Duodenal mucosa (tissue), 2 donors: ENCODE results near the gene PHF3.

Source experiments
- H3K27ac ChIP-seq: one replicate; pipeline ENCODE4 v1.7.0; 2013; ENCODE audit warnings: low read depth, low read length
- H3K27me3 ChIP-seq, 2 donors: one replicate each; pipeline ENCODE4 v1.7.0; 2013; ENCODE audit warnings: low read length in 2 of 2, control low read depth in 1 of 2; ENCODE audit not compliant: insufficient read depth in 2 of 2, control insufficient read depth in 1 of 2
- H3K36me3 ChIP-seq, 2 donors: one replicate each; pipeline ENCODE4 v1.7.0; 2013; ENCODE audit warnings: low read length in 2 of 2, control low read depth in 1 of 2; ENCODE audit not compliant: insufficient read depth in 2 of 2, control insufficient read depth in 1 of 2
- H3K4me1 ChIP-seq, 2 donors: one replicate each; pipeline ENCODE4 v1.7.0; 2013; ENCODE audit warnings: low read length in 2 of 2, control low read depth in 1 of 2; ENCODE audit not compliant: insufficient read depth in 2 of 2, control insufficient read depth in 1 of 2
- H3K4me3 ChIP-seq, 2 donors: one replicate each; pipeline ENCODE4 v1.7.0; 2013; ENCODE audit warnings: low read length in 2 of 2, low read depth in 1 of 2
- H3K9ac ChIP-seq, 2 donors: one replicate each; pipeline ENCODE4 v1.7.0; 2013; ENCODE audit warnings: low read length in 2 of 2, low read depth in 1 of 2
- H3K9me3 ChIP-seq, 2 donors: one replicate each; pipeline ENCODE4 v1.7.0; 2013; ENCODE audit warnings: low read length in 2 of 2, control low read depth in 1 of 2; ENCODE audit not compliant: control insufficient read depth in 1 of 2

The PHF3 gene

DNA sequence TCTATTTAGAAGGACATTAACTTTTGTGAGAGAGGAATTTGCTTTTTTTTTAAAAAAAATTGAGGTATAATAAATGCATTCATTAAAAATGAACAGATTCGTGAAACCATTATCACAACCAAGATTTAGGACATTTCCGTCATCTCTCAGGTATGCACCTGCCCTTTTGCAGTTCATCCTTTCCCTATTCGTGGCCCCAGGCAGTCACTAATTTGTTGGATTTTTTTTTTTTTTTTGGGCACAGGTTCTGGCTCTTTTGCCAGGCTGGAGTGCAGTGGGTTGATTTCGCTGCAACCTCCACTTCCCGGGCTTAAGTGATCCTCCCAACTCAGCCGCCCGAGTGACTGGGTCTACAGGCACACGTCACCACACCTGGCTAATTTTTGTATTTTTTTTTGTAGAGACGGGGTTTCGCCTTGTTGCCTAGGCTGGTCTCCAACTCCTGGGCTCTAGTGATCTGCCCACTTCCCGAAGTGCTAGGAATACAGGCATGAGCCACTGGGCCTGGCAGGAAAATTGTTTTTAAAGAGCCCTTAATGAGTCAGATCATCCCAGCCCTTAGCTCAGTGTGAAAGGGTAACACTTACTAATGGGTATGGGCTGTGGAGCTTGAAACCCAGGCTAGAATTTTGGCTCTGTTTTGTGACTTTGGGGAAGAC is 9.2 kb downstream of the PHF3 start:
- Histone ChIP-seq H3K4me3 (no peak overlapping the region), H3K36me3 (no peaks in the 10 kb centered on the region), H3K4me1 (peaks cover under 1 to 26% of the 10 kb centered on the region in 2 donors), H3K27me3 (no peaks in the 10 kb centered on the region), H3K9ac (no peak overlapping the region), H3K27ac (no peak overlapping the region), H3K9me3 (no peaks in the 10 kb centered on the region)

DNA sequence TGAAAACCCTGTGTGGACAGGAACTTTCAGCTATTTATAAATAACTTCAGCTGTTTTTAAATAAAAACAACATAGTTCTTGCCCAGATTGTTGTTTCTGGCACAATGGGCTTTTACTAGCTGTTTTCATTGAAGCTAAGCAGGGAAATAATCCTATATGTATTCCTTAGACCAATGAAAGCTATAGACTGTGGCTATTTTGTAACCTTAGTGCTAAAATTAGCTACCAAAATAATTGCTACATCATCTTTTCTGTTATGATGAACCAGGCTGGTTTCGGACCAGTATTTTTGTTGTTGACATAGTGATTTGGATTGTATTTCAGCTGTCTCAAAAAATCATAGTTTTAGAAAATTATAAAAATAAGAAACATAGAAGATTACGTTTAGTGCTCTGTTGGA is 13.7 kb downstream of the PHF3 start:
- Histone ChIP-seq H3K4me1 (peaks cover 0 to 4% of the 10 kb centered on the region in 2 donors), H3K9me3 (no peaks in the 10 kb centered on the region), H3K9ac (no peak overlapping the region), H3K36me3 (no peaks in the 10 kb centered on the region), H3K27ac (no peak overlapping the region), H3K4me3 (no peak overlapping the region), H3K27me3 (no peaks in the 10 kb centered on the region)

DNA sequence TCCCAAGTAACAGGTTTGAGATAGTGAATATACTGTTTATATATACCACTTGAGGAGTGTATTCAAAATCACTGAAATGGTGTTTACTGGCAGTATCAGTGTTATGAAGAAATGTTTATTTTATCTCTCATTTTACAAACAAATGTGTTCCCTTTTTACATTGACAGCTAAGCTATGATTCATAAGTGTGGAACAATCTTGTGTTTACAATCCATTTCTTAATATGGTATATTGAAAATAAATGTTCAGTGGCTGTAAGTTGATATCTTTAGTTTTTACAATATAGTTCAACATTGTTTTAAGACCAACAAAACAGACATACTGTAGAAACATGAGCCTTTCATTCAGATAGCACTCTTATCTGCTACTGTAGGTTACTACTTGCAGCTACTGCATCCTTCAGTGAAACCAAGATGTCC is 14.3 kb downstream of the PHF3 start:
- Histone ChIP-seq H3K4me3 (no peak overlapping the region), H3K36me3 (no peaks in the 10 kb centered on the region), H3K9ac (no peak overlapping the region), H3K4me1 (peaks cover 0 to 4% of the 10 kb centered on the region in 2 donors), H3K27ac (no peak overlapping the region), H3K27me3 (no peaks in the 10 kb centered on the region), H3K9me3 (no peaks in the 10 kb centered on the region)

DNA sequence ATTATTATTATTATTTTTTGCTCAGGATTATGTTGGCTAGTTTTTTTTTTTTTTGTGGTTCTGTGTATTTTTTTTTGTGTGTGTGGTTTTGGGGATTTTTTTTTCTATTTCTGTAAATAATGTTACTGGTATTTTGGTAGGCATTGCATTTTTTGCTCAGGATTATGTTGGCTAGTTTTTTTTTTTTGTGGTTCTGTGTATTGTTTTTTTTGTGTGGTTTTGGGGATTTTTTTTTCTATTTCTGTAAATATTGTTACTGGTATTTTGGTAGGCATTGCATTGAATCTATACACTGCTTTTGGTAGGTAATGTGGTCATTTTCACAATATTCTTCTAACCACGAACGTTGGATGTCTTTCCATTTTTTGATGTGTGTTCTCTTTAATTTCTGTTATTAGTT is 17.4 kb downstream of the PHF3 start:
- Histone ChIP-seq H3K4me3 (no peak overlapping the region), H3K9ac (no peak overlapping the region), H3K36me3 (no peaks in the 10 kb centered on the region), H3K27ac (no peak overlapping the region), H3K4me1 (peaks cover 0 to 4% of the 10 kb centered on the region in 2 donors), H3K9me3 (no peaks in the 10 kb centered on the region), H3K27me3 (no peaks in the 10 kb centered on the region)

DNA sequence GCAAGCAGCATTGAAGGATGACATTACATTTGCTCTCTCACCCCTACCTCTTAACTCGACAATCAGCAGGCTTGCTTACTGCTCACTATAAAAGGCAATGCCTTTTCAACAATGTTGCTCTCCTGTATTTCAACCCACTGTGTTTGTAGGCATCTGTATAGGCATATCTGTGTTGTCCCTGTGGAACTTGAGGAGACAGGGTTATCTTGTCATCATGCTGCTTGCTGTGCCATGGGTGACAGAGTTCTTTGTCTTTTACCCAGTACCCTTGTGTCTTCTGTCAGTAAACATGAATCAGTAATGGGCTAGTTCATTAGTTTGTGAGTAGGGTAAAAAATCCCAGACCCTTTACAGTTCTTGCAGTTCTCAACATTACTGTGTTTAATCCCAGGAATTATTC is 25.2 kb downstream of the PHF3 start:
- Histone ChIP-seq H3K36me3 (no peaks in the 10 kb centered on the region), H3K4me3 (no peak overlapping the region), H3K27ac (no peak overlapping the region), H3K27me3 (no peaks in the 10 kb centered on the region), H3K9ac (no peak overlapping the region), H3K4me1 (peaks cover 13 to 15% of the 10 kb centered on the region in 2 donors), H3K9me3 (no peaks in the 10 kb centered on the region)

DNA sequence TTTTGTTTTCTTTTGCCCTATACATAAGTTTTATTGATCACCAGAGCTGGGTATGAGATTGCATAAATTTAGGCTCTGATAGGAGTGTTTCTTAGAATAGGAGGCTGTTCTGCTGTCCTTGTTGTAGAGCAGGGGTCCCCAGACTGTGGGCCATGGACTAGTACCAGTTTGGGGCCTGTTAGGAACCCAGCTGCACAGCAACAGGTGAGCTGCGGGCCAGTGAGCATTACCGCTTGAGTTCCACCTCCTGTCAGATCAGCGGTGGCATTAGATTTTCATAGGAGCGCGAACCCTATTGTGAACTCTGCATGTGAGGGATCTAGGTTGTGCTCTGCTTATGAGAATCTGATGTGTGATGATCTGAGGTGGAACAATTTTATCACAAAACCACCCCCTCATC is 26.2 kb downstream of the PHF3 start:
- Histone ChIP-seq H3K9ac (no peak overlapping the region), H3K4me3 (no peak overlapping the region), H3K27ac (no peak overlapping the region), H3K4me1 (peaks cover 13 to 15% of the 10 kb centered on the region in 2 donors), H3K9me3 (no peaks in the 10 kb centered on the region), H3K27me3 (no peaks in the 10 kb centered on the region), H3K36me3 (no peaks in the 10 kb centered on the region)

DNA sequence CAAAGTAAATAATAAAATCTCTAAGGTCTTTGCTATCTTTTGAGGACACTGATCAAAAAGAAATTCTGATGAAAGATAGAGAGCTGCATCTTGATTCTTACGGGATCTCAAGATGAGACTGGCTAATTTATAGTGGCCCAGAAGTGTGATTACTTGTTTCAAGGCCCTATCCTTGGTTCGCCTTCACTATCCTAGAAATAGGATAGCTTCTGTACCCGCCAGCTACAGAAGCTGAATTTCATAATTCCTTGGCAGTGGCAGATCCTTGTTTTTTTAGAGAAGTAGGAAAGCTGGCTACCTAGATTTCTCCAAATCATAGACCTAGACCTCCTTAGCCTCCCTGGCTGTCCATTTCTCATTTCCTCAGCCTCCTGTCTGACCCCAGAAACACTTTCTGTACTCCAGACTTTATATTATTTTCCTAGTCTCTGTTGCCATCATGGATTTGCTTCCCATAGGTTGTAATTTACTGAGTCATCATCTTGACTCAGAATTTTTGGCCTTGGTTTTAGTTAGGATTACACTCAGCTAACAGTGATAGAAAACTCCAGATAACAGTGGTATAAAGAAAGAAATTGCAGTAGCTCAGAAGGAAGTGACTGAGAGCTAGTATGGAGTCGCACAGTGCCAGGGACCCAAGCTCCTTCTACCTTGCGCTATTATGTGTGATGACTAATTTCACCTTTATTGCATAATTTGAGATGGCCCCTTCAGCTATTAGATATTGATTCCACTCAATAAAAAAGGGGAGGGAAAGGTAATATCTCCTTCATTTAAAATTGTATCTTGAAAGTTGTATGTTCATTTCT is 27.7 kb downstream of the PHF3 start:
- H3K4me1 ChIP-seq = peaks cover 13 to 15% of the 10 kb centered on the region in 2 donors

DNA sequence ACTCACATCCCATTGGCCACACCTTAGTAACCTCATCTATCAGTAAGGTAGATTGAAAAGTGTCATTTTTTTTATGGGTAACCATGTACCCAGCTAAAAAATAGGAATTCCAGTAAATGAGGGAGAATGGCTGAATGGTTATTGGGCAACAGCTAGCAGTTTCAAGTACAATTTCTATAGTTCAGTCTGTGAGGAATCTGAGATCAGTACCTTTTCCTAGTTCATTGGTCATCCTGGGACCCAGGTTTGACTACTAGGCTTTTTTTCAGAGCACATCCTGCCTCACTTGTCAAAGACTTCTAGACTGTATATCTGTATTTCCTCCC is 28.3 kb downstream of the PHF3 start:
- peaks cover 13 to 15% of the 10 kb centered on the region in 2 donors for H3K4me1 ChIP-seq
- H3K4me3 ChIP-seq = peak overlapping the region in 1 of 2 donors; percentile 5
- no peaks in the 10 kb centered on the region for H3K27me3 ChIP-seq
- no peaks in the 10 kb centered on the region for H3K36me3 ChIP-seq
- H3K9me3 ChIP-seq = no peaks in the 10 kb centered on the region
- no peak overlapping the region for H3K9ac ChIP-seq
- H3K27ac ChIP-seq = no peak overlapping the region

More for the DNA sequence above, 27.7 kb downstream of the PHF3 start:
- no peak overlapping the region for H3K9ac ChIP-seq
- H3K9me3 ChIP-seq = no peaks in the 10 kb centered on the region
- H3K4me3 ChIP-seq = peak overlapping the region in 1 of 2 donors; percentile 5
- no peaks in the 10 kb centered on the region for H3K36me3 ChIP-seq
- no peaks in the 10 kb centered on the region for H3K27me3 ChIP-seq
- H3K27ac ChIP-seq = no peak overlapping the region

DNA sequence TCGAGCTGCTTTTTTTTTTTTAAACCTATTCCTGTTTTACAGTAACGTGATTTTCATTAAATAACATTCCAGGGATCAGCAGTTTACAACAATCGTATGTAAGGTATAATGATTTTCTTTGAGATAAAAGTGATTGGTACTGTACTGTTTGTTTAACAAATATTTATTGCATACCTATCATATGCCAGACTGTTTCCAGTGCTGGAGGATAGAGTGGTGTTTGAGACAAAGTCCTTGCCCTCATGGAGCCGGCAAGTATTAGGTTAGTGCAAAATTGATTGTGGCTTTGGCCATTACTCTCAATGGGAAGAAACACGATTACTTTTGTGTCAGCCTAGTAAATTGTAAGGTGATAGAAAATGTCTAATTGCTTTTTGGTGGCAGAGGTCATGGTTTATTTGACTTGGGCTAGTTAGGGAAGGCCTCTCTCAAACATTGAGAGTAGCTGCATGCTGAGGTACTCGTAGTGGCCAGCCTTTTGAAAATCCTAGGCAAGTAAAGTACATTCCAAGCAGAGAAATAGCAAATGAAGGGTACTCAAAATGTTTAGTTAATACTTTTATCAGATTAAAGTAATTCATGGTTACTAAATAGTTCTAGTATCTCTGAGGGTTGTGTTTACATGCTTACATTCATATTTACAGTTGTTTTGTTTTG is 35.6 kb downstream of the PHF3 start:
- H3K27ac ChIP-seq = no peak overlapping the region
- H3K4me1 ChIP-seq = peaks cover 23 to 42% of the 10 kb centered on the region in 2 donors
- H3K27me3 ChIP-seq = no peaks in the 10 kb centered on the region
- H3K36me3 ChIP-seq = no peaks in the 10 kb centered on the region
- H3K9me3 ChIP-seq = no peaks in the 10 kb centered on the region
- H3K4me3 ChIP-seq = no peak overlapping the region
- no peak overlapping the region for H3K9ac ChIP-seq

DNA sequence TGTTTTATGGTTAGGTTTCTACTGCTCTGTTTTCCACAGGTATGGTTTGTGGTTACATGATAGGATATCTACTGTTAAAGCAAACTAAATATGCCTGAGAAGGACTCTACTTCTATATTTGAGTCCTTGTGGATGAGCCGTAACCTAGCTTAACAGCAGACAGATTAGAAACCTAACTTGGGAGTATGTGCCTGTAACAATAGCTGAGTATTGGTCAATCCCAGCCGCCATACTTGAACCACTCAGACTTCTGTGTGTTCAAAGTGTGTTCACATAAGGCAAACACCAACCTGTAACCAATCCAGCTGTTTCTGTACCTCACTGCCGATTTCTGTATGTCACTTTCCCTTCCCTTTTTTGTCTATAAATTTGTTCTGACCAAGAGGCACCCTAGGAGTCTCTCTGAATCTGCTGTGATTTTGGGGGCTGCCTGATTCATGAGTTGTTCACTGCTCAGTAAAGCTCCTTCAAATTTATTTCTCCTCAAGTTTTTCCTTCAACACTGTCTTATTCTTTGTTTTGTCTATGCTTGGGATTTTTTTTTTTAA is 37.1 kb downstream of the PHF3 start:
- Histone ChIP-seq H3K36me3 (no peaks in the 10 kb centered on the region), H3K9ac (no peak overlapping the region), H3K4me3 (no peak overlapping the region), H3K27ac (no peak overlapping the region), H3K27me3 (no peaks in the 10 kb centered on the region), H3K4me1 (peaks cover 34 to 57% of the 10 kb centered on the region in 2 donors), H3K9me3 (no peaks in the 10 kb centered on the region)
